ENCODE data around the gene AHCYL2.
A peak's percentile ranks its signal among the peaks of the same experiment; 100 is the strongest.

The AHCYL2 gene

GRCh38 chr7:129465080-129465479 is 240.2 kb downstream of the AHCYL2 start:
- TF ChIP-seq GATA3 (IDR thresholded peaks at IDR 0.05; ENCODE audit: low read depth, low read length) (no peak), GATA2 (IDR thresholded peaks at IDR 0.05; ENCODE audit: low read depth, low read length) (no peak)

- no peak for TF ChIP-seq GATA2 (IDR thresholded peaks at IDR 0.05; ENCODE audit: low read depth, low read length)
- TF ChIP-seq GATA3 (IDR thresholded peaks at IDR 0.05; ENCODE audit: low read depth, low read length) = no peak
Measured at GRCh38 chr7:129466796-129467195, 242.0 kb downstream of the AHCYL2 start.

- no peak for TF ChIP-seq GATA3 (IDR thresholded peaks at IDR 0.05; ENCODE audit: low read depth, low read length)
- TF ChIP-seq GATA2 (IDR thresholded peaks at IDR 0.05; ENCODE audit: low read depth, low read length) = no peak
Measured at GRCh38 chr7:129468087-129468486, 243.3 kb downstream of the AHCYL2 start.

- TF ChIP-seq GATA3 (IDR thresholded peaks at IDR 0.05; ENCODE audit: low read depth, low read length) = no peak
- TF ChIP-seq GATA2 (IDR thresholded peaks at IDR 0.05; ENCODE audit: low read depth, low read length) = no peak
Measured at GRCh38 chr7:129468547-129468946, 243.7 kb downstream of the AHCYL2 start.

GRCh38 chr7:129469930-129470329 is 245.1 kb downstream of the AHCYL2 start:
- TF ChIP-seq GATA2 (IDR thresholded peaks at IDR 0.05; ENCODE audit: low read depth, low read length) (no peak), GATA3 (IDR thresholded peaks at IDR 0.05; ENCODE audit: low read depth, low read length) (no peak)

GRCh38 chr7:129470411-129470810 is 245.6 kb downstream of the AHCYL2 start:
- TF ChIP-seq GATA3 (IDR thresholded peaks at IDR 0.05; ENCODE audit: low read depth, low read length) (peak; percentile 94), GATA2 (IDR thresholded peaks at IDR 0.05; ENCODE audit: low read depth, low read length) (peak; percentile 96)

- no peak for TF ChIP-seq GATA3 (IDR thresholded peaks at IDR 0.05; ENCODE audit: low read depth, low read length)
- no peak for TF ChIP-seq GATA2 (IDR thresholded peaks at IDR 0.05; ENCODE audit: low read depth, low read length)
Measured at GRCh38 chr7:129471402-129471827, 246.6 kb downstream of the AHCYL2 start.
